Measurements from ENCODE around the gene CHRNA4. TPM values are rescaled to one million over a fixed set of nuclear protein-coding genes. Genes with fewer than 3 reads are reported as not detected.
"Not testable (repeated sequence)": the region's sequence is repeated elsewhere in the genome, so short reads cannot be mapped to it uniquely, and the experiment has no call there.

Gene CHRNA4
- total RNA-seq, 1 donor from 2014 or later, result not detected

- peak; percentile 5 for DNase-seq (ENCODE audit: low read depth)
These were observed 51.7 kb downstream of the CHRNA4 start for GRCh38 chr20:63309261-63310071.

- DNase-seq (ENCODE audit: low read depth), result no peak
These were observed 52.8 kb downstream of the CHRNA4 start for GRCh38 chr20:63308218-63308911.

DNA sequence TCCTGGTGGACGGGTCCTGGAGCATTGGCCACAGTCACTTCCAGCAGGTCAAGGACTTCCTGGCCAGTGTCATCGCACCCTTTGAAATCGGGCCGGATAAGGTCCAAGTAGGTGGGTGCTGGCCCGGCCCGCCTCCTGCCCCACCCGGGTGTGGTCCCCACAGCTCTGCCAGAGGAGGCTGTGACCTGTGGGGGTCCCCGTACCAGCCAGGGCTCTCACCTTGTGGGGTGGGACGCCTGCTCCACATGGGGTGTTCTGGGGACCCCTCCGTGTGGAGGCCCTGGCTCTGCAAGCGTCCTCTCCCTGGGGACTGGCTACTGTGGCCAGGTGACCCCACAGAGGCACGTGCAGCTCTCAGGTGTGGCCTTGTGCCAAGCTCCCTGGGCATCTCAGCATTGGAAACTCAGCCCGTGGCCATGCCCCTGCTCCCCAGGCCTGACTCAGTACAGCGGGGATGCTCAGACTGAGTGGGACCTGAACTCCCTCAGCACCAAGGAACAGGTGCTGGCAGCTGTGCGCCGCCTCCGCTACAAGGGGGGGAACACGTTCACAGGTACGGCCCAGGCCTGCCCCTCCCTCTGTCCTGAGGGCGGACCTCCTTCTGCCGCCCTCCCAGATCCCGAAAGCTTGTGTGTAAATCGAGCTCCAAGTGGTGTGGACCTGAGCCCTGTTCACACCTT is 53.5 kb downstream of the CHRNA4 start:
- no peak for DNase-seq (ENCODE audit: low read depth)

DNA sequence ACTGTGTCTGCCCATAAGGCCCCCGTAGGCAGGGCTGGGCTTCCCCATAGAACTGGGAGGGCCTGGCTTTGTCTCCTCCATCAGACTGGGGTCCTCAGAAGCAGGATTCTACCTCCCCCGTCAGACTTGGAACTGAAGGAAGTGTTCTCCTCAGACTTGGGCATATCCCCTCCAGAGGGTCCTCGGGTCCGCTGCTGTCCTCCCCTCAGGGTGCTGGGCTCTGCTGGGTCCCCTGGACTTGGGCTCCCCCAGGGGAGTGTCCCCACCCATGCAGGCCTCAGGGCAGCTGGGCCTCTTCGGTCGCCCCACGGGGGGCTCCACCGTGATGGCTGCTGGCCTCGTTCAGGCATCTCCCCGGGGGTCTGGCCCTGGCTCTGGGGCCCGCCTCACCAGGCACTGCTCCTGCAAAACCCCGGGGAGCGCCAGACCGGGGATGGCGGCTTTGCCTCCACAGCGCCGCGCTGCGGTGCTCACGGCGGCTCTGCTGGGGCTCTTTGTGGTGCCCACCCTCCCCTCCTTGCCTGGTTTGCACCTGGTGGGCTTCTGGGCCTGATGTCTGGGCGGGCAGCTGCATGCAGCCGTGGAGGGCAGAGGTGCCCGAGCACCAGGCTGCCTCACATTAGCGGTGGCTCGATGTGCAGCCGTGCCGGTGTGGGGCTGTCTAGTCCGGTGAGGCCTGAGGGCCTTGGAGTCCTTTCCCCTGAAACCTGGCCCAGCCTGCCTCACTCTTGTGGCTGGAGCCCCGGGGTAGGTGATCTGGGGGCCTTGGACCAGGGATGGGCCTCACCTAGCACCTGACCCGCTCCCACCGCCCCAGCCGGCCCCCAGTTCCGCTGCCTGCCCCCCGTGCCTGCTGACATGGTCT is 54.2 kb downstream of the CHRNA4 start:
- no peak for DNase-seq (ENCODE audit: low read depth)

DNA sequence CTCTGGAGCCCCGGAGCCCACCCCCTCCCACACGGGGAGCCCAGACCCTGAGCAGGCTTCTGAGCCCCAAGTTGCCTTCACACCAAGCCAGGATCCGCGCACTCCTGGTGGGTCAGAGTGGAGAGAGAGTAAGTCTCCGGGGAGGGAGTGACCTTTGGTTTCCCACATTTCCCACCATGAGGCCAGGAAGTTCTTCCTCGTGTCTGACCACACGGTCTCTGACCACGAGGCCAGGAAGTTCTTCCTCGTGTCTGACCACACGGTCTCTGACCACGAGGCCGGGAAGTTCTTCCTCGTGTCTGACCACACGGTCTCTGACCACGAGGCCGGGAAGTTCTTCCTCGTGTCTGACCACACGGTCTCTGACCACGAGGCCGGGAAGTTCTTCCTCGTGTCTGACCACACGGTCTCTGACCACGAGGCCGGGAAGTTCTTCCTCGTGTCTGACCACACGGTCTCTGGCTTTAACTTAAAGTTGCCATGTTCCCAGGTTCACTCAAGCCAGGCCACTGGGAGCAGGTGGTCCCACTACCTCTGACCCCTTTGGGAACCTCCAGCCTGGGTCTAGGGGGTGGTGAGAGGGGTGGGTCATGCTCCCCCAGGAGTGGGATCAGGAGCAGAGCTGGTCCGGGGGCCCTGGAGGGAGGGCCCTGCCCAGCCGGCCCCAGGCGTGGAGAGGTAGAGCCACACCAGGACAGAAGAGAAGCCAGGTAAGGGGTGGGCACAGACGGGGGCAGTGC is 55.0 kb downstream of the CHRNA4 start:
- not testable (repeated sequence) for DNase-seq (ENCODE audit: low read depth)

DNA sequence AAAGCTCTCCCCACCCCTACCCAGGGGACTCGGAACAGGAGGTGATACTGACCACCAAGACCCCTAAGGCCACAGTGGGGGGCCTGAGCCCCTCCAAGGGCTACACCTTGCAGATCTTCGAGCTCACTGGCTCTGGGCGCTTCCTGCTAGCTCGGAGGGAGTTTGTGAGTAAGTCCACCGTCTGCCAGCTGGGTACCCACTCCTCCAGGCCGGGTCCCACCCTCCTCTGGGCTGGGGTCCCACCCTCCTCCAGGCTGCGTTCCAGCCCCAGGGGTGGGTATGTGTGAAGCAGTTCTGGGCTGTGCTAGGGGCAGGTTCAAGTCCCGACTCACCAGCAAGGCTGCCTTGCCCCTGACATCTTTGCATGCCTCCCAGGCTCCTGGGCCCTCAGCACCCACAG is 55.8 kb downstream of the CHRNA4 start:
- DNase-seq (ENCODE audit: low read depth), result no peak

GRCh38 chr20:63303095-63303666 is 58.0 kb downstream of the CHRNA4 start:
- no peak for DNase-seq (ENCODE audit: low read depth)

DNA sequence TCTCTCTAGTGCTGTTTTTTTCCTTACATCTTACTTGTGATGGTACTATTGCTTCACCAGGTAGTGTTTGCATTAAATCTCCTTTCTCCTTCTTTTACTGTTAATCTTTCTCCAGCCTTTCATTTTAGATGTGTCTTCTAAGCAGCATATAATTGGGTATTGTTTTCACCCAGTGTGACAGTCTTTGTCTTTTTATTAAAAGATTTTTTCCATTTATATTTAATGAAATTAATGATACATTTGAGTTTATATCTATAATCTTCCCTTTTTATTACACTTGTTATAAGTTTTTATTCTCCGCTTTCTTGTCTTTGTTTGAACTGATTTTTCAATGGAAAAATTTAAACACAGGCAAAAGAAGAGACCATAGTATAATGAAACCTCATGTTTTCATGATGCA is 59.5 kb downstream of the CHRNA4 start:
- DNase-seq (ENCODE audit: low read depth), result no peak

- no peak for DNase-seq (ENCODE audit: low read depth)
These were observed 62.3 kb downstream of the CHRNA4 start for GRCh38 chr20:63298731-63299312.

DNA sequence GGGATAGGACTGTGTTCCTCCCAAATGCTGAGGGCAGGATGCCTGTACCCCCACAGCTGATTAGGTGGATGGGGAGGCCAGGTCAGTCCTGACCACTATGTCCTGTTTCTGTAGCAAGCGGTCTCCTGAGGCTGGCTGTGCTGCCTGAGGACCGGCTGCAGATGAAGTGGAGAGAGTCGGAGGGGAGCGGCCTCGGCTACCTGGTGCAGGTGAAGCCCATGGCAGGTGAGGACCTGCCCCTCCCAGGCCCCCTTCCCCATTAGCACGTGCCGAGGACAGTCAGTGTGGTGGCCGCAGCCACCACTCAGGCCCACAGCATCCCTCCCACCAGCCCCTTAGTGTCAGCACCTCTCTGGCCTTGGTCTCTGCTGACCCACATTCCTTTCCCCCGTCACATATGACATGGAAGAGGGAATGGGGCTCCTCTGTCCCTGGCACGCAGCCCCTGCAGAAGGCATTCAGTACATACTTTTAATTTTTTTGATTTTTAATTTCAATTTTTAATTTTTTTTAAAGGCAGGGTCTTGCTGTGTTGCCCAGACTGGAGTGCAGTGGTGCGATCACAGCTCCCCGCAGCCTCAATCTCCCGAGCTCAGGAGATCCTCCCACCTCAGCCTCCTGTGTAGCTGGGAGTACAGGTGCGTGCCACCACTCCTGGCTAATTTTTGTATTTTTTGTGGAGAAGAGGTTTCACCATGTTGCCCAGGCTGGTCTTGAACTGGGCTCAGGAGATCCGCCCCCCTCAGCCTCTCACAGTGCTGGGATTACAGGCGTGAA is 63.2 kb downstream of the CHRNA4 start:
- no peak for DNase-seq (ENCODE audit: low read depth)

GRCh38 chr20:63297371-63297781 is 63.8 kb downstream of the CHRNA4 start:
- no peak for DNase-seq (ENCODE audit: low read depth)

- no peak for DNase-seq (ENCODE audit: low read depth)
These were observed 64.4 kb downstream of the CHRNA4 start for GRCh38 chr20:63296531-63297299.

DNA sequence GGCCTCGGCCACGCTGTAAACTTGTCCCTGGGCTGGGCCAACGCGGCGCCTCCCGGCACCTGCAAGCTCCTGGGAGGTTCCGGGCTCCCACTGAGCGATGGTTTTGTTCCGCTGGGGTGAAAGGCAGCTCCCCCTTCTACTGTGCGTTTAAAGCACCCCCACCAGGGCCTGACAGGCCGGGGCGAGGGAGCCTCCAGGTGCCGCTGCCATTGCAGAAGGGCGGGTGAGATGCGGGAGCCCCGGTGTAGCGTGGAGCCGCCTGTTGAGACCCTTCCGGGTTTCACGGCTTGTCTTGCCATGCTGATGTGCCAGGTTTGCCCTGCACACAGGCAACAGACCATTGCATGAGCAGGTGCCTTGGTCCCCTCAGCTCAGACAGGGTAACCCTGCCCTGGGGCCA is 65.3 kb downstream of the CHRNA4 start:
- no peak for DNase-seq (ENCODE audit: low read depth)

DNA sequence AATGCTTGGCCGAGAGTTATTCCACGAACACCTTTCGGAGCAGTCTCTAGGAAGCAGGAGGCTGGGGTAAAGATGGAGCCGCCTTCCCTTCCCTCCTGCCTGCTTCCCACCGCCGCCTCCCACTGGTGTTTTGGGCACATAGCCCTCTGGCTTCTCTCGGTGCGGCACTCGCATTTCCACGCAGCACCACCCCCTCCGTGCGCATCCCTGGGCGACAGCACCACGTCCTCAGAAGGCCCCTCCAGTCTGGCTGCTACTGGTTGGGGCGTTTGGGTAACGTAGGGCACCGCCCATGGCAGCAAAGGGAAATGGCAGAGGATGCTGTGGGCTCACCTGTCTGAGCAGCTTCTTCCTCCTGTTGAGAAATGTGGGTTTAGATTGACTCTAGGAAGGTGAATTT is 65.7 kb downstream of the CHRNA4 start:
- DNase-seq (ENCODE audit: low read depth), result no peak

- DNase-seq (ENCODE audit: low read depth), result no peak
These were observed 66.1 kb downstream of the CHRNA4 start for GRCh38 chr20:63295018-63295417.

- no peak for DNase-seq (ENCODE audit: low read depth)
These were observed 66.6 kb downstream of the CHRNA4 start for GRCh38 chr20:63294536-63294900.

- no peak for DNase-seq (ENCODE audit: low read depth)
These were observed 67.1 kb downstream of the CHRNA4 start for GRCh38 chr20:63293871-63294535.

GRCh38 chr20:63293456-63293855 is 67.7 kb downstream of the CHRNA4 start:
- no peak for DNase-seq (ENCODE audit: low read depth)
